ENCODE measurements around the gene SPEN. TPM values are rescaled to one million over a fixed set of nuclear protein-coding genes. Genes with fewer than 3 reads are reported as not detected.
"Not testable (repeated sequence)": the region's sequence is repeated elsewhere in the genome, so short reads cannot be mapped to it uniquely, and the experiment has no call there.

Gene SPEN, protein sequence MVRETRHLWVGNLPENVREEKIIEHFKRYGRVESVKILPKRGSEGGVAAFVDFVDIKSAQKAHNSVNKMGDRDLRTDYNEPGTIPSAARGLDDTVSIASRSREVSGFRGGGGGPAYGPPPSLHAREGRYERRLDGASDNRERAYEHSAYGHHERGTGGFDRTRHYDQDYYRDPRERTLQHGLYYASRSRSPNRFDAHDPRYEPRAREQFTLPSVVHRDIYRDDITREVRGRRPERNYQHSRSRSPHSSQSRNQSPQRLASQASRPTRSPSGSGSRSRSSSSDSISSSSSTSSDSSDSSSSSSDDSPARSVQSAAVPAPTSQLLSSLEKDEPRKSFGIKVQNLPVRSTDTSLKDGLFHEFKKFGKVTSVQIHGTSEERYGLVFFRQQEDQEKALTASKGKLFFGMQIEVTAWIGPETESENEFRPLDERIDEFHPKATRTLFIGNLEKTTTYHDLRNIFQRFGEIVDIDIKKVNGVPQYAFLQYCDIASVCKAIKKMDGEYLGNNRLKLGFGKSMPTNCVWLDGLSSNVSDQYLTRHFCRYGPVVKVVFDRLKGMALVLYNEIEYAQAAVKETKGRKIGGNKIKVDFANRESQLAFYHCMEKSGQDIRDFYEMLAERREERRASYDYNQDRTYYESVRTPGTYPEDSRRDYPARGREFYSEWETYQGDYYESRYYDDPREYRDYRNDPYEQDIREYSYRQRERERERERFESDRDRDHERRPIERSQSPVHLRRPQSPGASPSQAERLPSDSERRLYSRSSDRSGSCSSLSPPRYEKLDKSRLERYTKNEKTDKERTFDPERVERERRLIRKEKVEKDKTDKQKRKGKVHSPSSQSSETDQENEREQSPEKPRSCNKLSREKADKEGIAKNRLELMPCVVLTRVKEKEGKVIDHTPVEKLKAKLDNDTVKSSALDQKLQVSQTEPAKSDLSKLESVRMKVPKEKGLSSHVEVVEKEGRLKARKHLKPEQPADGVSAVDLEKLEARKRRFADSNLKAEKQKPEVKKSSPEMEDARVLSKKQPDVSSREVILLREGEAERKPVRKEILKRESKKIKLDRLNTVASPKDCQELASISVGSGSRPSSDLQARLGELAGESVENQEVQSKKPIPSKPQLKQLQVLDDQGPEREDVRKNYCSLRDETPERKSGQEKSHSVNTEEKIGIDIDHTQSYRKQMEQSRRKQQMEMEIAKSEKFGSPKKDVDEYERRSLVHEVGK (N-terminal part only)
- total RNA-seq (2014; rRNA removed; shearing (Covaris generic)) = 8.0 and 8.3 TPM in 2 replicates

DNA sequence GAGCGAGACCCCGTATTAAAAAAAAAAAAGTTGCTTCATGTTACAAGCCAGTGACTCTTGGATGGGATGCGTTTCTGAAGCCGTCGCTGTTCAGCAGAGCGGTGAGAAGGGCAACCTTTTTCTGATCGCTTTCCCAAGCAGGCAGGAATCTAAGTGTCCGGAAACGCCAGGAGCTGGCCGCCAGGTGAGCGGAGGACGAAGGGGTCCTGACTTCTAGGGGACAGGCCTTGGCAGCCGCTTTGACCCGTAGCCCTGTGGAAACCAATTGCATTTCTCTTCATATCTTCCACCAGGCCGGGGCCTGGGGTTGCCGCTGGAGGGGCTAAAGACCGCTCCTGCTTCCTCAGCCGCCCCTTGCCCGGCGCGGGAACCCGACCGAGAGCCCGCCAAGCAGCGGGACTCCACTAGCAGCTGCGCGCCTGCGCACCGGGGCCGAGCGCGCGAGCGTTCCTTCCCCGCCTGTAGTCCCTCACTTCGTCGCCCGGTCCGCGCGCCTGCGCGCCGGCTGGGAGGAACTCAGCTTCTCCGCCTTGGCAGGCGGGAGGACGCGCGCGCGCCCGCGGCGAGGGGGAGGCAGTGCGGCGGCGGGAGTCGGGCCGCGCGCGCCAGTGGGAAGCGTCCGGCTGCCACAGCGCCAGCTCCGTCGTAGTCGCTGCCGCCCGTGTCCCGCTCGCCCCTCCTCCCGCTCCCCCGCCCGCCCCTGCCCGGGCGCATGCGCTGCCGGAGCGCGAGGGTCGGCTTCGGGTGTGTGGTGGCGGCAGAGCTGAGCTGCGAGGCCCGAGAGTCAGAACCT lies at the start of gene SPEN:
Gene SPEN (plus strand): TSS at position 608 of the 793 bp plus-strand sequence. CDS start 361 bp downstream, outside the sequence.
- peak; percentile 92 for DNase-seq (ENCODE audit: low spot score)

DNA sequence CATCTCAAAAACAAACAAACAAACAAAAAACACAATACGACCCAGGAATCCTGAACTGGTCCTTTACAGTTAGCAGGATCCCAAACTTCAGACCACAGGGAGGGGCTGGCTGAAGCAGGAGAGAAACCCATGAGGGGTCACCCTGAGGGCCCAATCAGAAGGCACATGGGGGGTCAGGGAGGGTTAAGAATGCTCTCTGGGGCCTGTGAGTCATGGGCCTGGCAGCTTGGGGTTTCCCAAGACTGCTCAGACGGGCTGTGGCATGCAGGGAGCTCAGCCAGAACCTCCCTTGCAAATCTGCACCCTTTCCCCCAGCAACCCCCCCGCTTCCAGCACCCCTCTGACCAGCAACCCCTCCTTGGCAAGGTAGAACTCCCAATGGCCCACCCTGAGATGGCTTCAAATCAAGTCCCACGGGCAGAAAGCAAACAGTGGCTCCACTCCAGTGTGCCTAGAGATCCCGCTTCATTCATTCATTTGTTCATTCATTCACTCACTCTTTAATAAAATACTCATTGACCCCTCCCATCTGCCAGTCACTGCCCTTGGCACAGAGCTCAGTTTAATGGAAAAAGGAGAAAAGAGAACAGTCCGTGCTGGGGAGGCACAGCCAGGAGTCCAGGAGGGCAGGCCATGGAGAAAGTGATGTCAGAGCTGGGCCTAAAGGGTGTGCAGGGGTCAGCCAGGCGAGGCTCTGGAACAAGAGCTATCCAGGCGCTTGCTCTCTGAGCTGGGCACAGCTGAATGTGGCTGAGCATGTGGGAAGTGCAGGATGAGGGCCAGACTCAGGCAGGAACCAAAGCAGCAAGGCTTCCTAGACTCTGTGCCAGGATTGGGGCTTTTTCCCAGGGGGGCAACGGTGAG lies 48.3 kb upstream of the SPEN start:
- DNase-seq (ENCODE audit: low spot score) = peak; percentile 93

DNA sequence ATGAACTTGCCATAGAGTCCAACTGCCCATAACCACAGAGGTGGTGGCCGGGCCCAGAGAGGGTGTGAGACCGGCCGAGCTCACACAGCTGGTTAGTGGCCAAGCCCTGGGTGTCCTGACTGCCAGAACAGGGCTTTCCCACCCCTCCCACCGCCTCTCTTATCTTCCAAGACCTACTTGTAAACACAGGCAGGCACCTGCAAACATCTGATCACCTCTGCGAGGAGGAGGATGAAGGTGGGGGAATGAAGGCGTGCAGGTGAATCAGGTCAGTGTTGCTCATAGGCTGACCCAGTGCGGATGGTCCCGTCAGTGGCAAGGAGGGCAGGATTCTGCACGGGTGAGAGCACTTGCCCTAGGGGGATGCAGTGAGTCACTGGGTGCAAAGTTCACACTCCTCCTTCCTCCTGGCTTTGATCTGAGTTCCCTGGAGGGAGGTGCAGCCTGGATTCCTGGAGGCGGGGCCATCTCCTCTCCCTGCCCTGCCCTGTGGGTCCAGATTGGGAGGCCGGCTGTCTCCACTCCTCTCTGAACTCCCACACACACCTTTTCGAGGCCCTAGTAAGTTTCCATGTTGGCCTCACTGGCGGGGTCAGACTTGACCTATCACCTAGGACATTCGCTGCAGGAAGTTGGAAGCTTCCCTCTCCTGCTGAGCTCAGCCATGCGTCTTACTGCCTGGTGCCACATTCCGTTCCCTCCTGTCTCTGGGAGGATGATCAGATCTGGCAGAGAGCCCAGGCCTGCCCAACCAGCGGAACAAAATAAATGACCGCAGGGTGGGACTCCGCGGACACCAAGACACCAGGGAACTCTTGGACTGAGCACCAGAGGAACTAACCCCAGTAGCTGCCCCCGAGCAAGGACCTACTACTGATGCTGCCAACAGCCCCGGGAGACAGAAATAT lies 47.3 kb upstream of the SPEN start:
- peak; percentile 71 for DNase-seq (ENCODE audit: low spot score)

DNA sequence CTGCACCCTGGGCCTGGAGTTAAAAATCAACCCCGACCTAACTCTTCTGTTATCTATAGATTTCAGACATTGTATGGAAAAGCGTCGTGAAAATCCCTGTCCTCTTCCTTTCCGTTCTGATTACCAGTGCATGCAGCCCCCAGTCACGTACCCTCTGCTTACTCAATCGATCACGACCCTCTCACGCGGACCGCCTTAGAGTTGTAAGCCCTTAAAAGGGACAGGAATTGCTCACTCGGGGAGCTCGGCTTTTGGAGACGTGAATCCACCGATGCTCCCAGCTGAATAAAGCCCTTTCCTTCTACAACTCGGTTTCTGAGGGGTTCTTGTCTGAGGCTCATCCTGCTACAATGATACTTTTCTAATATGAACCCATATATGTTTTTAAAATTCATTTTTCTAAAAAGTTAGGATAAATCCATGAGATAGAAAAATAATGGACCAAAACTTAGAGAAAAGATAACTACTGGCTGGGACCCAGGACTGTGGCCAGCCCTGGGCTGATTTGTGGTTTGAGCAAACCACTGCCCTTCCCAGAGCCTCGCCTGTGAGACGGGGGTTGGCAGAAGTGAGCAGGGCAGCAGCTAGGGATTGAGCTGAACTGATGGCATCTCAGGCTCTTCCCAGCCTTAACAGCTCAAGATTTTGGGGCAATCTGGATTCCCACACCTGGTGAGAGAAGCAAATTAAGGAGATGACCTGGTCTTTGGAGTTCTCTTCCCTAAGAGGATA lies 45.1 kb upstream of the SPEN start:
- peak; percentile 65 for DNase-seq (ENCODE audit: low spot score)

DNA sequence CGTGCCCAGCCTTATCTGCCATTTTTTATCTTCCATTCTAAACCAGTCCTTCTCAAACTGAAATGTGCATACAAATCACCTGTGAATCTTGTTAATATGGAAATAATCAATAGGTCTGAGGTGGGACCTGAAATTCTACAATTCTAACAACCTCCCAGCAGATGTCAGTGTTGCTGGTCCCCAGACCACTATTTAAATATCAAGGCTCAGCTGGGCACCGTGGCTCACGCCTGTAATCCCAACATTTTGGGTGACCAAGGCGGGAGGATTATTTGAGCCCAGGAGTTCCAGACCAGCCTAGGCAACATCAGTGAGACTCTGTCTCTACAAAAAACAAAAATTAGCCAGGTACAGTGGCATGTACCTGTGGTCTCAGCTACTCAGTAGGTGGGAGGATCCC lies 44.1 kb upstream of the SPEN start:
- DNase-seq (ENCODE audit: low spot score) = no peak

DNA sequence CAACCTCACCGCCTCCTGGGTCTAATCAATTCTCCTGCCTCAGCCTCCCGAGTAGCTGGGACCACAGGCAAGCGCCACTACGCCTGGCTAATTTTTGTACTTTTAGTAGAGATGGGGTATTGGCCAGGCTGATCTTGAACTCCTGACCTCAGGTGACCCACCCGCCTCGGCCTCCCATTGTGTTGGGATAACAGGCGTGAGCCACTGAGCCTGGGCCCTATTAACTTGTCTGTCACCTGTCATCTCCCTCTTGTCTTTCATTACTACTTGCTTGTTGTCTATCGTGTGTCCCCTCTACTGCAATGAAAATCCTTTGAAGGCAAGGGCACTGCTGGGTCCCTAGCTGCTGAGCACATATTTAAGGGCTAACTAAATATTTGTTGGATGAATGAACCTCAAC lies 43.4 kb upstream of the SPEN start:
- no peak for DNase-seq (ENCODE audit: low spot score)

DNA sequence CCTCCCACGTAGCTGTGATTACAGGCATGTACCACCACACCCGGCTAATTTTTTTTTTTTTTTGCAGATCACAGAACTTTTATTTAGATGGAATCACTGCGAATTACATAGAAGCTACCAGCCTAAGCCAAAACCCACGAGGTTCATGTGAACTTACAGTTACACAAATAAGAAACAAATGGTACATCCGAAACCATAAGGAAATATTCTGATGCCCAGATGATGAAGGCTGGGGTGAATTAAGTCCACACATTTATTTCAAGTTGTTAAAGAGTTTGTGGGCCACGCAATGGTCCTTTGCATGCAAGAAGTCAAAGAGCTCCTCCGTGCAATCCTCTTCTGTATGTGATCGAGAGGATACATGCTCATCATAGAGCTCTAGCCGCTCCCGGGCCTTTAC lies 40.4 kb upstream of the SPEN start:
- DNase-seq (ENCODE audit: low spot score) = no peak

DNA sequence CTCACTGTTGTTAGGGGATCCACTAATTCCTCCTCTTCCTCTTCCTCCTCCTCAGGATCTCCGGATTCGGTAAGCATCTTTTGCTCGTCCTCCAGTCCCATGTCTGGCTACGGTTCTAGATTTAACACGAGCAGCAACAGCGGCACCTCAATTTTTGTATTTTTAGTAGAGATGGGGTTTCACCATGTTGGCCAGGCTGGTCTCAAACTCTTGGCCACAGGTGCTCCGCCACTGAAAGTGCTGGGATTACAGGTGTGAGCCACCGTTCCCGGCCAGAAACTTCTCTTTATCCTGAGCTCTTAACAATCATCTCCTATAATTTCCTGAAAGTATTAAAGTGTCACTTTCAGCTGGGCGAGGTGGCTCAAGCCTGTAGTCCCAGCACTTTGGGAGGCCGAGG lies 40.0 kb upstream of the SPEN start, which contains the start of gene UQCRHL:
Gene UQCRHL (minus strand): TSS at position 101 of the 400 bp plus-strand sequence. CDS start 0 bp downstream, at position 101.
- DNase-seq (ENCODE audit: low spot score) = not testable (repeated sequence)

DNA sequence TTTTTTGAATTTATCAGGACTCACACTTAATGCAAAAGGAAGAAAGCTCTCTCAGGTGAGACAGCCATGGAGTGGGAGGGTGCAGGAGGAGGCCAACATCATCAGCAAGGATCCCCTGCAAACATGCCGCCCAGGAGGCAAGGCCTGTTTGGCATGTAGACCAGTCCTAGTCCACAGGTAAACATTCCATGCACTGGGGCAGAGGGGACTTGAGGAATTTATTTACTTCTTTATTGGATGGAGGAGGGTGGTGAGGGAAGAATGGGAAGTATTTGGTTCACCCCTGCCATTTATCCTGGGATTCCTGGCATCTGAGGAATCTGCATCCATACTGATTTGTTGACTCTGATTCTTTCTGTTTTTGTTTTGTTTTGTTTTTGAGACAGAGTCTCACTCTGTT lies 38.6 kb upstream of the SPEN start:
- no peak for DNase-seq (ENCODE audit: low spot score)

DNA sequence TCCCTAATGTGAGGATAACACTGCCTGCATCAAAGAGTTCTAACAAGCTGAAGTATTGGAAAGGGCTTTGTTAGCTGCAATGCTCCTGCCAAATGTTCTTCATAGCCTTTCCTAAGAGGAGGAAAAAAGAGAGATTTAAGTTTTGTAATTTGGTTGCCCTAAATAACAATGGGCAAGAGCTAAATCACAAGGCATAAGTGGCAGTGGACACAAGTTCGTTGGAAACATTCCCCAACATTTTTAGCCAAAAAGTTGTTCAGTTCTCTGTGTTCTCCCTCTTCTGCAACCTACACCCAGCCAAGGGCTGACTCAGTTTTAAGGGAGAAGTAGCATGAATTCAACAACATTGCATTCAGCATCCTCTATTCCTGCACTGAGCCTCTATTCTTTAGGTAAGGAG lies 37.4 kb upstream of the SPEN start:
- DNase-seq (ENCODE audit: low spot score) = no peak

DNA sequence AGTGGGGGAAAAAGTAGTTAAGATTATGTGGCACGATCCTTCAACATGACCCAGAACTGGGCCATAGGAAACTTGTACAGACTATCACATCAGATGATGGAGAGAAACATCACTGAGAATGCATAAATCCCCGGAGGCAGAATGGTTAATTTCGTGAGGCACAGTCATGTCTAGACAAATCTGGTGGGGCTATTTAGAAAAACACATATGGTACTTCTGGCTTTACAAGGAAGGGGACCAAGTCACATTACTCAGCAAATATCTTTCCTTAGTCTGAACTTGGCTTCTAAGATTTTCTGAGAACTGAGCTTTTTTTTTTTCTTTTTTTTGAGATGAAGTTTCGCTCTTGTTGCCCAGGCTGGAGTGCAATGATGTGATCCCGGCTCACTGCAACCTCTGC lies 30.8 kb upstream of the SPEN start:
- no peak for DNase-seq (ENCODE audit: low spot score)

DNA sequence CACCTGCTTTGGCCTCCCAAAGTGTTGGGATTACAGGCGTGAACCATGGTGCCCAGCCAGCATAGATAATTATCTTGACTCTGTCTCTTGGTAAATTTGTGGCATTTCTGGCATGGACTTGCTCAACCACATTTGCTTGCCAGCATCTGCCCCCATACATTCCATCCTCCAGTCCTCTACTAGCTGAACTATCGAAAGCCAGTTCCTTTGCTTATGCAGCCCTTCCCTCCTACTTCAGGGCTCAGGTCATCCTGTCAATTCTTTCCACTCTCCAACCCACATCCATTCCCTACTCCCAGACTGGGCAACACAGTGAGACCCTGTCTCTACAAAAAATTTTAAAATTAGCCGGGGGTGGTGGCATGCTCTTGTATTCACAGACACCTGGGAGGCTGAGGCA lies 27.0 kb upstream of the SPEN start:
- peak; percentile 39 for DNase-seq (ENCODE audit: low spot score)

DNA sequence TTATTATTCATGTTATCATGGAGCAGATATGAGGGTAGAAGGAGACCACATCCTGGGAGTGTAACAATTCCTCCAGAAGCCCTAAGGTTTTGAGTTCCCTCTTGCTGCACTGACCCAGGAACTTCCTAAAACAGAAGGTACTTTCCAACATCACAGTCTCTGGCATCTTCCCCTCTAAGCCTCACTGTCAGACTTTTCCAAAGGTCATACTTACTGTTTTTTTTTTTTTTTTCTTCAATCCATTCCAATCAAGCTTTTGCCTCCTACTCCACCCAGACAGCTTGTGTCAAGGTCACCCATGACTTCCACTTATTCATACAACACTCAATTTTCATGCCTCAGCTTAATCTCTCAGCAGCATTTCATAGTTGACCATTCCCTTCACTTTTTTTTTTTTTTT lies 21.7 kb upstream of the SPEN start:
- DNase-seq (ENCODE audit: low spot score) = no peak

DNA sequence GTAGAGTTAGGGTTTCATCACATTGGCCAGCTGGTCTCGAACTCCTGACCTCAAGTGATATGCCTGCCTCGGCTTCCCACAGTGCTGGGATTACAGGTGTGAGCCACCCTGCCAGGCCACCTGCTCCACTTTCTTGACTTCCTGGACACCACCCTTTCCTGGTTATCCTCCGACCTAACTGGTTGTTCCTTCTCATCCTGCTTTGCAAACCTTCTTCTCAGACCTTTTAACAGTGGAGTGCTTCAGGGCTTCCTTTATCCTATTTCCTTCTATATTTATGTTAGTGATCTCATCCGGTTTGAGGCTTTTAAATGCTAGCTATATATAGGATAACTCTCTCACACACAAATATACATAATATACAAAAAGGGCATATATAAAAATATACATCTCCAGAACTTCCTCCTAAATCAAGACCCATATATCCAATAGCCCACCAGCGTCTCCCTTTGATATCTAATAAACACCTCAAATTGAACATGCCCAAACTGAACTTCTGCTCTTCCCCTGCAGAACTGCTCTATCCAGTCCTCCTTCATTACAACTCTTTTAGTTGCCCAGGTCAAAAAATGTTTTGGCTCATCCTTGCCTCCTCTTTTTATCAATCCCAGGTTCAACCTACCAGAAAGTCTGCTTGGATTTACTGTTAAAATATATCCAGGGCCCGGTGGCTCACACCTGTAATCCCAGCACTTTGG lies 20.5 kb upstream of the SPEN start:
- no peak for DNase-seq (ENCODE audit: low spot score)

DNA sequence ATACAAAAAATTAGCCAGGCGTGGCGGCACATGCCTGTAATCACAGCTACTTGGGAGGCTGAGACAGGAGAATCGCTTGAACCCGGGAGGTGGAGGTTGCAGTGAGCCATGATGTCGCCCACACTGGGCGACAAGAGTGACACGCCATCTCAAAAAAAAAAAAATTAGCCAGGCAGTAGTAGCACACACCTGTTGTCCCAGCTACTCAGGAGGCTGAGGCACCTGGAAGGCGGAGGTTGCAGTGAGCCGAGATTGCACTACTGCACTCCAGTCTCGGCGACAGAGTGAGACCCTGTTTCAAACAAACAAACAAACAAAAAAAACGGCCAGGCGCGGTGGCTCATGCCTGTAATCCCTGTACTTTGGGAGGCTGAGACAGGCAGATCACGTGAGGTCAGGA lies 19.9 kb upstream of the SPEN start:
- DNase-seq (ENCODE audit: low spot score) = not testable (repeated sequence)

DNA sequence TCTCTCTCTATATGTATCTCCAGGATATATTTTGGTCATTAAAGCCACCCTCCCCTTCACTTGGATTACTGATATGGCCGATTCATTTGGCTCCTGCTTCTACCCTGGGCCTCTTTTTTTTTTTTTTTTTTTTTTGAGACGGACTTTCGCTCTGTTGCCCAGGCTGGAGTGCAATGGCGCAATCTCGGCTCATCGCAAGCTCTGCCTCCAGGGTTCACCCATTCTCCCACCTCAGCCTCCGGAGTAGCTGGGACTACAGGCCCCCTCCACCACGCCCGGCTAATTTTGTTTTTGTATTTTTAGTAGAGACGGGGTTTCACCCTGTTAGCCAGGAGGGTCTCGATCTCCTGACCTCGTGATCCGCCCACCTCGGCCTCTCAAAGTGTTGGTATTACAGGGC lies 18.6 kb upstream of the SPEN start:
- not testable (repeated sequence) for DNase-seq (ENCODE audit: low spot score)

DNA sequence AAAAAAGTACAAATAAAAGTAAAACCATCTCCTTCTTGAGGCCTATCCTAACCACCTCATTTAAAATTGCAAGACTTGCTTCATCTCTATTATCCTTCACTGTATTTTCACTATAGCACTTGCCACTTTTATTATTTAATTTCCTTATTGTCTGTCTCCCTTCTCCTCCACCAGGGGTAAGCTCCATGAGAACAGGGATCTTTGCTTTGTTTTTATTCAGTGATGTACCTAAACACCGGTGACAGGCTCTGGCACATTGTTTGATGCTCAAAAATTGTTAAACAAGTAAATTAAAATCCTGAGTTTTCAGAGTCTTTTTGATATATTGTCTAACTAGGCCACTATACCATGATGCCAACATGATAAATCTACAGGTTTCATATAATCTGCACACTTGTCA lies 17.2 kb upstream of the SPEN start:
- DNase-seq (ENCODE audit: low spot score) = no peak
